GM20000 (cell line): ENCODE data around the gene PHF1.

ENCODE experiments used
- DNase-seq: peaks from one replicate; pipeline ENCODE4 v3.0.0; 2012; ENCODE audit warnings: low spot score
- TF ChIP-seq, protein P1 (sequence below): IDR thresholded peaks from 2 replicates; pipeline ENCODE4 v1.5.1; 2012; ENCODE audit warnings: mild to moderate bottlenecking, control low read depth; ENCODE audit errors: extremely low read depth, missing control alignments

Gene PHF1

GRCh38 chr6:33441457-33441856, 30.6 kb downstream of the PHF1 start:
- DNase-seq: no peak
- TF ChIP-seq, protein P1, sequence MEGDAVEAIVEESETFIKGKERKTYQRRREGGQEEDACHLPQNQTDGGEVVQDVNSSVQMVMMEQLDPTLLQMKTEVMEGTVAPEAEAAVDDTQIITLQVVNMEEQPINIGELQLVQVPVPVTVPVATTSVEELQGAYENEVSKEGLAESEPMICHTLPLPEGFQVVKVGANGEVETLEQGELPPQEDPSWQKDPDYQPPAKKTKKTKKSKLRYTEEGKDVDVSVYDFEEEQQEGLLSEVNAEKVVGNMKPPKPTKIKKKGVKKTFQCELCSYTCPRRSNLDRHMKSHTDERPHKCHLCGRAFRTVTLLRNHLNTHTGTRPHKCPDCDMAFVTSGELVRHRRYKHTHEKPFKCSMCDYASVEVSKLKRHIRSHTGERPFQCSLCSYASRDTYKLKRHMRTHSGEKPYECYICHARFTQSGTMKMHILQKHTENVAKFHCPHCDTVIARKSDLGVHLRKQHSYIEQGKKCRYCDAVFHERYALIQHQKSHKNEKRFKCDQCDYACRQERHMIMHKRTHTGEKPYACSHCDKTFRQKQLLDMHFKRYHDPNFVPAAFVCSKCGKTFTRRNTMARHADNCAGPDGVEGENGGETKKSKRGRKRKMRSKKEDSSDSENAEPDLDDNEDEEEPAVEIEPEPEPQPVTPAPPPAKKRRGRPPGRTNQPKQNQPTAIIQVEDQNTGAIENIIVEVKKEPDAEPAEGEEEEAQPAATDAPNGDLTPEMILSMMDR: no peak

DNA sequence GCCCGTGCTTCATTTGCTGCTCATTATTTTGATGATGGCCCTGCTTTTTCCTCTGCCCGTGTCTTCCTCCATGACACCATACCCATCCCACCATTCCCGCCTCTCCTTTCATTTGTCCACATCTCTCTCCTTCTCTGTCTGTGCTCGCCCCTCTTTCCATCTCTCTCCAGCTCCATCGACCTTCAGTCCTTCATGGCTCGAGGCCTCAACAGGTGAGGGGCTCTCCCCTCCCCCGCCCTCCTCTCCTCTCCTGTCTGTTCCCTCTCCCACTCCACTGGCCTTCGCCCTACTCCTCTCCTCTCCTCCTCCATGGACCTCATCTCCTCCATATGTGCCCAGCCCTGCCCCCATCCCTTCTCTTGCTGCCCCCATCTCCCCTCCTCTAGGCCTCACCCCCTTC, 31.5 kb downstream of the PHF1 start:
- DNase-seq: no peak
- TF ChIP-seq, protein P1: no peak

DNA sequence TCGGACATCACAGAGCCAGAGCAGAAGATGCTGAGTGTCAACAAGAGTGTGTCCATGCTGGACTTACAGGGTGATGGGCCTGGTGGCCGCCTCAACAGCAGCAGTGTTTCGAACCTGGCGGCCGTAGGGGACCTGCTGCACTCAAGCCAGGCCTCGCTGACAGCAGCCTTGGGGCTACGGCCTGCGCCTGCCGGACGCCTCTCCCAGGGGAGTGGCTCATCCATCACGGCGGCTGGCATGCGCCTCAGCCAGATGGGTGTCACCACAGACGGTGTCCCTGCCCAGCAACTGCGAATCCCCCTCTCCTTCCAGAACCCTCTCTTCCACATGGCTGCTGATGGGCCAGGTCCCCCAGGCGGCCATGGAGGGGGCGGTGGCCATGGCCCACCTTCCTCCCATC, 32.2 kb downstream of the PHF1 start:
- TF ChIP-seq, protein P1: no peak
- DNase-seq: no peak

- no peak for DNase-seq
- TF ChIP-seq, protein P1: no peak
Measured at GRCh38 chr6:33443619-33444504, 33.0 kb downstream of the PHF1 start.

DNA sequence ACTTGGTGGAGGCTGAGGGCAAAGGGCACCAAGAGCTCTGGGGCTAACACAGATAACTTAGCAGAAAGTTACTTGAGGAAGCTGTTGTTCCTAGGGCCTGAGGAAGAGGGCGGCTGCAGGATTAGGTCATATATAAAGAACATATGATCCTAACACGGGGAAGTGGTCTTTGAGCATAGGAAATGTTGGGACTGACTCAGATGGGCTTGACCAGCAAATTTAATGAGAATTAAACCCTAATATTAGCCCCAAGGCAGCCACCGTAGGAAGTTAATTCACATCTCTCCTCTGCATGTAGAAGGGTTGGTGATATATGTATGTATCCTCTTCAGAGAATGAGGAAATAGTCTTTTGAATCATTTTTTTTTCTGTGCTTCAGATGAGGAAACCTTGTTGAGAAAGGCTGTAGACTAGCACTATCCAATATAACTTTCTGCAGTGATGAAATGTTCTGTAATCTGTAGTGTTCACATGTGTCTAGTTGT, 34.3 kb downstream of the PHF1 start:
- no peak for DNase-seq
- TF ChIP-seq, protein P1: no peak

- DNase-seq: no peak
- TF ChIP-seq, protein P1: no peak
Measured at GRCh38 chr6:33446356-33446755, 35.5 kb downstream of the PHF1 start.

DNA sequence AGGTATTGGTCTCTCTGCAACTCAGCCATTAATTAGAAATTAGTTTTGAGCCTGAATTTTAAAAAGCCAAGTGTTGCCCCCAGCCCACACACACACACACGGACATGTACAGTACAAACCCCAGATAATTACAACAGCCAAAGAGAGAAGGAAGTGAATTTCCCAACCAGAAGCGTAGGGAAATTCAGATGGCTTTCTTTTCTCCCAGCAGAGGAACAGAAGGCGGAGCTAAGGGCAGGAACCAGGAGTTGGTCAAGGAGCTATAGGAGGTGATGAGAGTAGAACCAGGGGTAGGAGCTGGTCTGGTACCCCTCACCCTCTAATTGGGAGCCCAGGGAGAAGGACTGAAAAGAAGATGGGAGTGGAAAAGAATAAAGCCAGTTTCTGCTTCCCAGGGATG, 39.6 kb downstream of the PHF1 start:
- TF ChIP-seq, protein P1: no peak
- no peak for DNase-seq
